22Rv1 (cell line): ENCODE data around the gene FUT2.

Experiments used
- H3K27ac ChIP-seq: fragments of 450-650 bp; 2 replicates; pipeline ENCODE4 v1.5.1; 2017
- ZFX ChIP-seq: fragments of 450-650 bp; IDR thresholded peaks from 2 replicates; pipeline ENCODE4 v1.6.1; 2017; ENCODE audit warnings: antibody characterized with exemption, borderline replicate concordance
- TF ChIP-seq, protein P1 (sequence below): fragments of 450-650 bp; IDR thresholded peaks from 2 replicates; pipeline ENCODE4 v1.5.1; 2017; ENCODE audit warnings: mild to moderate bottlenecking

Gene FUT2

DNA sequence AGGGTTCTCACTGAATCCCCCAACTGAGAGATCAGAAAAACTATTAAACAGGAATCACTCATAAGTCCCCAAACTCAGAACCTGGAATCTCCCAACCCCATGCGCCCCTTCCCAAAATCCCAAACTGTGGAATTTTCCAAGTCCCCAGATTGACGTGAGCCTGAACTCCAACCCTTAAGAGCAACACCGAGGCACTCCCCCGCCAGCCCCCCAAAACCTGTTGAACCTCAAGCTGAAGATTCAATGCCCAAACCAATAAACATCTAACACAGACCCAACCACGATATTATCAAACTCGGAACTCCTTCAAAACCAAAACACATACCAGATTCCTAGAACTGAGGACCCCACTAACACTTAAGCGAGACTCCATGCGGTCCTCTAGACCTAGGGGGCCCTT is 50.3 kb downstream of the FUT2 start:
- TF ChIP-seq ZFX, result no peak
- TF ChIP-seq, protein P1, sequence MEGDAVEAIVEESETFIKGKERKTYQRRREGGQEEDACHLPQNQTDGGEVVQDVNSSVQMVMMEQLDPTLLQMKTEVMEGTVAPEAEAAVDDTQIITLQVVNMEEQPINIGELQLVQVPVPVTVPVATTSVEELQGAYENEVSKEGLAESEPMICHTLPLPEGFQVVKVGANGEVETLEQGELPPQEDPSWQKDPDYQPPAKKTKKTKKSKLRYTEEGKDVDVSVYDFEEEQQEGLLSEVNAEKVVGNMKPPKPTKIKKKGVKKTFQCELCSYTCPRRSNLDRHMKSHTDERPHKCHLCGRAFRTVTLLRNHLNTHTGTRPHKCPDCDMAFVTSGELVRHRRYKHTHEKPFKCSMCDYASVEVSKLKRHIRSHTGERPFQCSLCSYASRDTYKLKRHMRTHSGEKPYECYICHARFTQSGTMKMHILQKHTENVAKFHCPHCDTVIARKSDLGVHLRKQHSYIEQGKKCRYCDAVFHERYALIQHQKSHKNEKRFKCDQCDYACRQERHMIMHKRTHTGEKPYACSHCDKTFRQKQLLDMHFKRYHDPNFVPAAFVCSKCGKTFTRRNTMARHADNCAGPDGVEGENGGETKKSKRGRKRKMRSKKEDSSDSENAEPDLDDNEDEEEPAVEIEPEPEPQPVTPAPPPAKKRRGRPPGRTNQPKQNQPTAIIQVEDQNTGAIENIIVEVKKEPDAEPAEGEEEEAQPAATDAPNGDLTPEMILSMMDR, result no peak
- H3K27ac ChIP-seq, result peak overlapping the region; percentile 56; the same call in 1 of the 2 replicates

DNA sequence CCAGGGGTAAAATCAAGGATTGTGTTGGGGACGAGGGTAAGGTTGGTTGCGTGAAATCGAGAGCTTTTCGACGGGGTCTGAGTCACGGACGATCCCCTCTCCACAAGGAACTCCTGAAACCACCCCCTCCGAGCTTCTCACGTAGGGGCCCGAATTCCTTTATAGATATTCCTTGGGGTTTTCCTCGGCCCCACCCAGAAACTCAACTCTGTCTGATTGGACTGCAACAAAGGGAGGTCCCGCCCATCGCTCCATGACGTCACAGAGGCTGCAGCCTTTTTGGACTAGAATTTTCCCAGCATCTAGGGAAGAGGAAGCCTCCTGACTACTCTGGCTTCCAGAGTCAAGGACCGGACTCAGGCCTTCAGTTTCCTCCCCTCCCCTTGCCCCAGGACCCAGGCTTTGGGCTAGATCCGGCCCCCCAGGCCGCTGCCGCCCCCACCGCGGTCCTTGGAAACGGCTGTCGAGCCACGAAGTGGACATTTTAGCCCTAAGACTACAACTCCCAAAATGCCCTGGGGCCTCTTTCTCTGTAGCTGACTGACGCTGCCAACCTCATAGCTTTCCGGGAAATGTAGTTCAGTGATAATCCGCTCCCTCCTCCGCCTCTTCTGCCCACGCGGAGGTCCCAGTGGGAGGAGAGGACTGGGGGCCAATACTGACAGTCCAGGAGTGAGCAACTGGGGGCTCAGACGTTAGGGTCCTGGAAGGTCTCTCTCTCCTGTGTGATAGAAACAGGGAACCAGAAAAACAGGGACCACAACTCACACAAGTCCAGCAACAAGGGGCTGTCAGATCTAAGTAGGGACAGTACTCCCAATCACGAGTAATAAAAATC is 51.2 kb downstream of the FUT2 start, which contains the start of gene IZUMO1:
Gene IZUMO1, minus strand, starts transcription at position 172 of the 838 bp plus-strand sequence. CDS start 1,050 bp downstream, outside the sequence.
- TF ChIP-seq, protein P1, result no peak
- TF ChIP-seq ZFX, result no peak
- H3K27ac ChIP-seq, result peak within 1 kb of the TSS; percentile 56

DNA sequence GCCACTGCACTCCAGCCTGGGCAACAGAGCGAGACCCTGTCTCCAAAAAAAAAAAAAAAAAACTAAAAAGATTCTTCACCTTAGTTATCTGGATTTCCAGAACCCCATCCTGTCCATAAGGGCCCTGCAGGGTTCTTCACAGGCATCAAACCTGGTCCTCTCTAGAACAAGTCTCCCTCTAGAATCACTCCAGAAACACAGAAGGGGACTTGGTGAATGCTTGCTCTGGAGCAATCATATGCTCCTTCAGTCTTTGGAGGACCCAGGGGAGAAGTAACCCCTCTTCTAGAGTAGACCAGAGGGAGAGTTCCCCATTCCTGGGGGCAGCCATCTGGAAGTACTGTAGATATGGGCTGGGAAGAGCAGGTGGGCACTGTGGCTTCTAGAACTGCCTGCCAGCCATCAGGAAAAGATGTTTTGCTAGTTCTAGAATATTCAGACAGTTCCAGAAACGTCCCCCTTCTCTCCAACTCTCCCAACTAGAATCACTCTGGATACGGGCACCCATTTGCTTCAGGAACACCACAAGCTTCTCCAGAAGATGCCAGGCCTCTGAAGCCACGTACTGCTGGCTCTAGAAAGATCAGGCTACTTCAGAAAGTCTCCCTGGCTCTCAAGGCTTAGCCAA is 53.9 kb downstream of the FUT2 start:
- TF ChIP-seq, protein P1, result no peak
- TF ChIP-seq ZFX, result no peak
- H3K27ac ChIP-seq, result no peak overlapping the region

DNA sequence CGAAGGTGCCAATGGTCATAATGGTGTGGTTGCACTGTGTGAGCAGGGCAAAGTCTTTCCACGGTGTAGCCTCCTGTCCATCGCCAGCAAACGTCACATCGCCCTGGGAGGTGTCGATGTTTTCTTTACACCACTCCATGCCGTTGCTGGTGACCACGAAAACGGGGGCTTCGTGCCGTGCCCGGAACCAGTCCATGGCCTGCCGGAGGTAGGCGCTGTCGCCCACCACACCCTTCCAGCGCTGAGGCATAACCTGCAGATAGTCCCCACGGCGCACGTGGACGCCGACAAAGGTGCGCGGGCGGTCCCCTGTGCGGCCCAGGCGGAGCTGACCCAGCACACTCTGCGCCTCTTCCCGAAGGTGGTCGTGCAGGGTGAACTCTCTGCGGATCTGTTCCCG is 54.6 kb downstream of the FUT2 start:
- no peak for TF ChIP-seq ZFX
- TF ChIP-seq, protein P1, result no peak
- H3K27ac ChIP-seq, result no peak overlapping the region

DNA sequence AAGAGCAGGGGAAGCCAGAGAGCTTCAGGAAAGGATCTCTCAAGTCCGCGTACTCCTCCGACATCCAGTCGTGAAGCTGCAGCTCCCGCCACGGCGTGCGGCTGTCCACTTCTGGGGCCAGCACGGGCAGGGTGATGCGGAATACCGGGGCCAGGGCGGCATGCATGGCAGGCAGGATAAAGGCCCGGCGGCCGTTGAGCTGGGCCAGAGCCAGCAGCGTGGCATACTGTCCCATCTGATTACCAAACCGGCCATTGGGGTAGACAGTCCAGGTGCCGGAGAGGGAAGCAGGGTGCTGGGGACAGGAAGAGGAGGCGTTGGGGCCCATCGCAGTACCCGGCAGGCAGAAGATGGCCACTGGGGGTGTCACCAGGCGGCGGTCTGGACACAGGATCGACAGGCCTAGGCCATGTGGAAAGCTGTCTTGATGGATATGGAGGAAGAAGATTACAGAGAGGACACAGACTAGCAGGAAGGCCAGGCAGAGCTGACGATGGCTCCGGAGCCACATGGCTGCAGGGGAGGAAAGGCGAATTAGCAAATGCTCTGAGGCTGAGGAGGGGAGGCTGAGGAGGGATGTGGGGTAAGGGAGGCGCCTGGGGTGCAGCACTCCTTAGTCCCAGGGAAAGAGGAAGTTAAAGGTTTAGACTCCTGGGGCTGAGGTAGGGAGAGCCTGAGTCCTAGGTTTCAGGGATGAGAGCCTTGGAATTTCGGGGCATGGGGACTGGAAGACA is 55.2 kb downstream of the FUT2 start:
- H3K27ac ChIP-seq, result peak overlapping the region; percentile 91; the same call in 1 of the 2 replicates
- TF ChIP-seq, protein P1, result no peak
- TF ChIP-seq ZFX, result no peak

DNA sequence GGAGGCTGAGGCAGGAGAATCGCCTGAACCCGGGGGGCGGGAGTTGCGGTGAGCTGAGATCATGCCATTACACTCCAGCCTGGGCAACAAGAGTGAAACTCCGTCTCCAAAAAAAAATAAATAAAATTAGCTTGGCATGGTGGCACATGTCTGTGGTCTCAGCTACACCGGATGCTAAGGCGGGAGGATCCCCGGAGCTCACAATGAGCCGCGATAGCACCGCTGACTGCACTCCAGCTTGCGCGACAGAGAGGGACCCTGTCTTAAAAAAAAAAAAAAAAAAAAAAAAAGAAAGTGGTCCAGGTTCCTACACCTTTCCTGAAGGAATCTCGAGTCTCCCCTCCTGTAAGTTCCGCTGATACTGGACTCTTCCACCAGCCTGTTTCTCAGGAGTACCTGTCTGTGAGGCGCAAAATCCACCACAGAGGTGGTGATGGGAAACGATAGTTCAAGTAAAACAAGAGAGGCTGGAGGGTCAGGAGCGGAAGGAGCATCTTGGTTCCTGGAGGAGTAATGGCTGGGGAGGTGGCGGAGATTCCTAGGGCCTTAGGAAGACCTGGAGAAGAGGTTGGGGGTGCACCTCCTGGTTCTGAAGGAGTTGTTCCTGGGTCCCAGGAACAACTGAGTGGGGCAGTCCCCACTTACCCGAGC is 56.2 kb downstream of the FUT2 start:
- TF ChIP-seq, protein P1, result no peak
- TF ChIP-seq ZFX, result no peak
- peak overlapping the region; percentile 91 for H3K27ac ChIP-seq
